Prostate gland (tissue), 2 donors: ENCODE results near the gene KCTD1. TPM values are rescaled to one million over a fixed set of nuclear protein-coding genes. Genes with fewer than 3 reads are reported as not detected.

Experiments used
- DNase-seq: peaks from one replicate; pipeline ENCODE4 v3.0.0-alpha.2; 2019; ENCODE audit warnings: low spot score
- H3K27ac ChIP-seq, 2 donors: fragments of 200-600 bp; sonication (generic); 2 replicates each; pipeline ENCODE4 v1.5.1; 2017 to 2019
- H3K27me3 ChIP-seq: fragments of 200-600 bp; sonication (generic); replicated peaks from 2 replicates; pipeline ENCODE4 v1.5.1; 2019; ENCODE audit not compliant: insufficient read depth
- H3K36me3 ChIP-seq, 2 donors: fragments of 200-600 bp; sonication (generic); 1 replicate in 1 of 2; 2 replicates in 1 of 2; pipeline versions ENCODE4 v1.5.1 to v1.8.1; 2017 to 2019
- H3K4me1 ChIP-seq: fragments of 200-600 bp; sonication (generic); replicated peaks from 2 replicates; pipeline ENCODE4 v1.5.1; 2019
- H3K4me3 ChIP-seq, 2 donors: fragments of 200-600 bp; sonication (generic); 2 replicates each; pipeline ENCODE4 v1.5.1; 2017 to 2019
- H3K9me3 ChIP-seq: fragments of 200-600 bp; sonication (generic); 2 replicates; pipeline ENCODE4 v1.5.1; 2017
- POLR2A ChIP-seq: fragments of 450-650 bp; IDR thresholded peaks from one replicate; pipeline ENCODE4 v1.6.1; 2016; ENCODE audit warnings: antibody characterized with exemption, mild to moderate bottlenecking
- POLR2AphosphoS5 ChIP-seq: sonication (generic); formaldehyde crosslinking; IDR thresholded peaks from one replicate; pipeline ENCODE4 v1.6.1; 2017; ENCODE audit warnings: antibody characterized with exemption
- WGBS: methylation state at CpG from one replicate; pipeline ENCODE4 v1.1.5; 2018; 5-methylcytosine and 5-hydroxymethylcytosine counted together
- intact Hi-C: fragments of 100-400 bp; cut with DNase I; formaldehyde crosslinking; loops from one replicate; pipeline ENCODE4 v1.14.2; 2022
- total RNA-seq, 2 donors: library from RNA; depleted of rRNA; stranded (reverse); fragments of >200 nt; gene quantifications; one replicate each; pipeline ENCODE4 v1.1.0, GENCODE V29; 2016
- TF ChIP-seq, protein P1 (sequence below), 4 experiments: fragments of 200-600 bp in 2 of 4; fragments of 450-650 bp in 2 of 4; sonication (generic) in 2 of 4; IDR thresholded peaks; 1 replicate in 3 of 4; 2 replicates in 1 of 4; pipeline ENCODE4 v1.5.1; 2016 to 2019; ENCODE audit warnings: antibody characterized with exemption in 4 of 4, mild to moderate bottlenecking in 2 of 4, moderate library complexity in 2 of 4

The KCTD1 gene
- total RNA-seq, 2 donors from 2014 or later: 24.7 to 40.5 TPM

GRCh38 chr18:26422472-26423162 is 125.7 kb downstream of the KCTD1 start:
- Histone ChIP-seq H3K27ac (no peak overlapping the region), H3K27me3 (no peaks in the 10 kb centered on the region), H3K4me1 (no peaks in the 10 kb centered on the region), H3K4me3 (no peak overlapping the region), H3K9me3 (no peaks in the 10 kb centered on the region), H3K36me3 (no peaks in the 10 kb centered on the region)
- intact Hi-C loops: no loop called here
- 83% methylated on average over 5 of the region's 6 CpGs for whole genome bisulfite sequencing
- TF ChIP-seq POLR2AphosphoS5 (no peak), POLR2A (no peak)
- TF ChIP-seq, protein P1, sequence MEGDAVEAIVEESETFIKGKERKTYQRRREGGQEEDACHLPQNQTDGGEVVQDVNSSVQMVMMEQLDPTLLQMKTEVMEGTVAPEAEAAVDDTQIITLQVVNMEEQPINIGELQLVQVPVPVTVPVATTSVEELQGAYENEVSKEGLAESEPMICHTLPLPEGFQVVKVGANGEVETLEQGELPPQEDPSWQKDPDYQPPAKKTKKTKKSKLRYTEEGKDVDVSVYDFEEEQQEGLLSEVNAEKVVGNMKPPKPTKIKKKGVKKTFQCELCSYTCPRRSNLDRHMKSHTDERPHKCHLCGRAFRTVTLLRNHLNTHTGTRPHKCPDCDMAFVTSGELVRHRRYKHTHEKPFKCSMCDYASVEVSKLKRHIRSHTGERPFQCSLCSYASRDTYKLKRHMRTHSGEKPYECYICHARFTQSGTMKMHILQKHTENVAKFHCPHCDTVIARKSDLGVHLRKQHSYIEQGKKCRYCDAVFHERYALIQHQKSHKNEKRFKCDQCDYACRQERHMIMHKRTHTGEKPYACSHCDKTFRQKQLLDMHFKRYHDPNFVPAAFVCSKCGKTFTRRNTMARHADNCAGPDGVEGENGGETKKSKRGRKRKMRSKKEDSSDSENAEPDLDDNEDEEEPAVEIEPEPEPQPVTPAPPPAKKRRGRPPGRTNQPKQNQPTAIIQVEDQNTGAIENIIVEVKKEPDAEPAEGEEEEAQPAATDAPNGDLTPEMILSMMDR (IDR thresholded peaks at IDR 0.05): no peak
- no peak for DNase-seq

- no peak for DNase-seq
- no peaks in the 10 kb centered on the region for H3K27me3 ChIP-seq
Observed at GRCh38 chr18:26421931-26422330, 126.4 kb downstream of the KCTD1 start.

GRCh38 chr18:26421503-26421902 is 126.8 kb downstream of the KCTD1 start:
- Histone ChIP-seq H3K9me3 (no peaks in the 10 kb centered on the region), H3K36me3 (no peaks in the 10 kb centered on the region), H3K4me1 (no peaks in the 10 kb centered on the region), H3K27ac (no peak overlapping the region), H3K27me3 (no peaks in the 10 kb centered on the region), H3K4me3 (no peak overlapping the region)
- TF ChIP-seq POLR2AphosphoS5 (no peak), POLR2A (no peak)
- TF ChIP-seq, protein P1 (IDR thresholded peaks at IDR 0.05): no peak
- no peak for DNase-seq
- intact Hi-C loops: no loop called here
- 95% methylated on average over 6 of the region's 6 CpGs for WGBS

More at GRCh38 chr18:26421931-26422330, 126.4 kb downstream of the KCTD1 start:
- H3K4me3 ChIP-seq: no peak overlapping the region
- WGBS: 91% methylated on average over 9 of the region's 9 CpGs
- no peaks in the 10 kb centered on the region for H3K9me3 ChIP-seq
- intact Hi-C loops: no loop called here
- no peak overlapping the region for H3K27ac ChIP-seq
- TF ChIP-seq POLR2A: no peak
- TF ChIP-seq POLR2AphosphoS5: no peak
- TF ChIP-seq, protein P1 (IDR thresholded peaks at IDR 0.05): no peak
- no peaks in the 10 kb centered on the region for H3K4me1 ChIP-seq
- no peaks in the 10 kb centered on the region for H3K36me3 ChIP-seq

DNA sequence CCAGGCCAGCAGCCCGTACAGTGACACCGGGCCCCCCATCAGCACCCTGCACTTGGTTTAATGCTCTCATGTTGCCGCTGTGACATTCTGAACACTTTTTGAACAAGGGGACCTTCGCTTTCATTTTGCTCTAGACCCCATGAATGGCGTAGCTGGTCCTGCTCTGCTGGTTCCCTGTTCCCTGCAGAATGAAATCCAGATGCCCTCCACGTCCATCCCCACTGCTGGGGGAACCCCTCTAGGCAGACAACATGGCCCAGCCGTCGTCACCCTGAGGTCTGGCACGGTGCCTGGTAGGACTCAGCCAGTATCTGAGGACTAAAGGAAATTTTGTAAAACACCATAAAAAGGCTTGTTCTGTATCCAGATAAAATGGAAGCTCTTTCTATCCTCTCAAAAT is 128.6 kb downstream of the KCTD1 start:
- Histone ChIP-seq H3K9me3 (no peaks in the 10 kb centered on the region), H3K27ac (no peak overlapping the region), H3K4me1 (no peaks in the 10 kb centered on the region), H3K4me3 (no peak overlapping the region), H3K36me3 (no peaks in the 10 kb centered on the region), H3K27me3 (no peaks in the 10 kb centered on the region)
- 72% methylated on average over 9 of the region's 9 CpGs for WGBS
- DNase-seq: no peak
- TF ChIP-seq POLR2A: no peak
- TF ChIP-seq, protein P1 (IDR thresholded peaks at IDR 0.05): no peak
- no peak for TF ChIP-seq POLR2AphosphoS5
- intact Hi-C loops: no loop called here

DNA sequence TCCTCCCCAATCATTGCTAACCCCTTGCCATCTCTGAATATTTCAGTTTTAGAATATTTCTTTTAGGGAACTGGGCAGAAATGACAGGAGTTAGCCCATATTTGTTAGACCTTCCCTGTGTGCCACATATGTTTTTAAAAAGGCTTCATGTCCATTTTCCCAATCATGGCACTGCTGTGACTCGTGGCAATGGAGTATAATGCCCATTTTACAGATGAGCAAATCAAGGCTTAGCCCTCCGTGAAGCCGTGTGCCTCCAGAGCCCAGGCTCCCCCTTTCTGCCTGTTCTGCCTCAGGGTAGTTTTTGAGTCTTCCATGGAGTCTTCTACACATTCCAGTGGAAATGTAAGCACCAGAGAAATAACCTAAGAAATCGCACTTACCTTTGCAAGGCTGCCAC is 130.1 kb downstream of the KCTD1 start:
- WGBS: 95% methylated on average over 4 of the region's 4 CpGs
- intact Hi-C loops: no loop called here
- H3K4me1 ChIP-seq: no peaks in the 10 kb centered on the region

More for the DNA sequence above, 130.1 kb downstream of the KCTD1 start:
- no peaks in the 10 kb centered on the region for H3K9me3 ChIP-seq
- no peak overlapping the region for H3K4me3 ChIP-seq
- no peaks in the 10 kb centered on the region for H3K36me3 ChIP-seq
- TF ChIP-seq, protein P1 (IDR thresholded peaks at IDR 0.05): no peak
- TF ChIP-seq POLR2A: no peak
- TF ChIP-seq POLR2AphosphoS5: no peak
- DNase-seq: no peak
- H3K27me3 ChIP-seq: no peaks in the 10 kb centered on the region
- H3K27ac ChIP-seq: no peak overlapping the region
